H9 (cell line): ENCODE results near the gene TOMM70. TPM values are rescaled to one million over a fixed set of nuclear protein-coding genes. Genes with fewer than 3 reads are reported as not detected.

ENCODE experiments used
- DNase-seq: peaks from one replicate; pipeline ENCODE4 v3.0.0-alpha.2; 2017
- H2AFZ ChIP-seq: one replicate; pipeline ENCODE4 v1.6.1; 2013; ENCODE audit warnings: mild to moderate bottlenecking, low read length, control low read depth, moderate library complexity
- H2AK5ac ChIP-seq: 2 replicates; pipeline ENCODE4 v1.6.1; 2013; ENCODE audit warnings: low read length, control low read depth, mixed read lengths; ENCODE audit not compliant: insufficient read length
- H2BK120ac ChIP-seq: one replicate; pipeline ENCODE4 v1.6.1; 2013; ENCODE audit warnings: low read depth, mild to moderate bottlenecking, low read length, control low read depth, inconsistent platforms; ENCODE audit not compliant: poor library complexity, severe bottlenecking
- H2BK12ac ChIP-seq: 2 replicates; pipeline ENCODE4 v1.6.1; 2013; ENCODE audit warnings: low read length, control low read depth, mixed read lengths, low read depth; ENCODE audit not compliant: insufficient read length
- H2BK15ac ChIP-seq: 2 replicates; pipeline ENCODE4 v1.6.1; 2013; ENCODE audit warnings: low read depth, low read length, control low read depth
- H2BK20ac ChIP-seq: one replicate; pipeline ENCODE4 v1.6.1; 2013; ENCODE audit warnings: low read depth, mild to moderate bottlenecking, low read length, control low read depth, inconsistent platforms; ENCODE audit not compliant: poor library complexity, severe bottlenecking
- H2BK5ac ChIP-seq: 2 replicates; pipeline ENCODE4 v1.6.1; 2013; ENCODE audit warnings: low read length, control low read depth, mixed read lengths; ENCODE audit not compliant: insufficient read length
- H3K14ac ChIP-seq: 2 replicates; pipeline ENCODE4 v1.6.1; 2013; ENCODE audit warnings: low read length, control low read depth; ENCODE audit not compliant: insufficient read depth
- H3K18ac ChIP-seq: 2 replicates; pipeline ENCODE4 v1.6.1; 2013; ENCODE audit warnings: low read depth, mild to moderate bottlenecking, mixed read lengths, low read length, control low read depth; ENCODE audit not compliant: insufficient read length
- H3K23ac ChIP-seq: 2 replicates; pipeline ENCODE4 v1.6.1; 2013; ENCODE audit warnings: low read length, control low read depth, mixed read lengths, low read depth; ENCODE audit not compliant: insufficient read length
- H3K23me2 ChIP-seq: 2 replicates; pipeline ENCODE4 v1.6.1; 2013; ENCODE audit warnings: low read depth, mild to moderate bottlenecking, mixed read lengths, low read length, control low read depth; ENCODE audit not compliant: insufficient read length, poor library complexity, severe bottlenecking
- H3K27ac ChIP-seq: 2 replicates; pipeline ENCODE4 v1.5.1; 2013; ENCODE audit warnings: low read length, control low read depth, mixed read lengths, low read depth; ENCODE audit not compliant: insufficient read length
- H3K27me3 ChIP-seq: 2 replicates; pipeline ENCODE4 v1.6.1; 2013; ENCODE audit warnings: low read length, control low read depth, inconsistent platforms; ENCODE audit not compliant: insufficient read depth
- H3K4ac ChIP-seq: 2 replicates; pipeline ENCODE4 v1.6.1; 2013; ENCODE audit warnings: low read depth, mild to moderate bottlenecking, control low read depth, inconsistent platforms, low read length, moderate library complexity
- H3K4me1 ChIP-seq: 2 replicates; pipeline ENCODE4 v1.6.1; 2013; ENCODE audit warnings: low read length, control low read depth, inconsistent platforms; ENCODE audit not compliant: insufficient read depth
- H3K4me2 ChIP-seq: 2 replicates; pipeline ENCODE4 v1.6.1; 2013; ENCODE audit warnings: low read length, control low read depth, mixed read lengths; ENCODE audit not compliant: insufficient read length, insufficient read depth
- H3K56ac ChIP-seq: 2 replicates; pipeline ENCODE4 v1.6.1; 2013; ENCODE audit warnings: low read depth, mild to moderate bottlenecking, mixed read lengths, low read length, control low read depth; ENCODE audit not compliant: insufficient read length
- H3K79me1 ChIP-seq: 2 replicates; pipeline ENCODE4 v1.6.1; 2013; ENCODE audit warnings: low read depth, mild to moderate bottlenecking, moderate library complexity, low read length, control low read depth, inconsistent platforms; ENCODE audit not compliant: insufficient read depth, poor library complexity, severe bottlenecking
- H3K79me2 ChIP-seq: 2 replicates; pipeline ENCODE4 v1.6.1; 2013; ENCODE audit warnings: low read length, control low read depth, inconsistent platforms; ENCODE audit not compliant: insufficient read depth
- H3K9ac ChIP-seq: 2 replicates; pipeline ENCODE4 v1.6.1; 2013; ENCODE audit warnings: low read length, control low read depth, mixed read lengths; ENCODE audit not compliant: insufficient read length; ENCODE audit errors: extremely low read depth
- H3K9me3 ChIP-seq: one replicate; pipeline ENCODE4 v1.6.1; 2013; ENCODE audit warnings: low read depth, low read length, inconsistent platforms; ENCODE audit not compliant: control insufficient read depth
- H3T11ph ChIP-seq: one replicate; pipeline ENCODE4 v1.6.1; 2013; ENCODE audit warnings: mild to moderate bottlenecking, low read length, control low read depth, inconsistent platforms
- H4K20me1 ChIP-seq: one replicate; pipeline ENCODE4 v1.6.1; 2013; ENCODE audit not compliant: control insufficient read depth, insufficient read length, insufficient read depth
- H4K5ac ChIP-seq: 2 replicates; pipeline ENCODE4 v1.6.1; 2013; ENCODE audit warnings: low read depth, mild to moderate bottlenecking, mixed read lengths, low read length, control low read depth; ENCODE audit not compliant: insufficient read length
- H4K8ac ChIP-seq: replicated peaks from 2 replicates; pipeline ENCODE4 v1.6.1; 2013; ENCODE audit warnings: low read length, control low read depth, mixed read lengths, low read depth; ENCODE audit not compliant: insufficient read length
- H4K91ac ChIP-seq: 2 replicates; pipeline ENCODE4 v1.6.1; 2013; ENCODE audit warnings: low read depth, mild to moderate bottlenecking, moderate library complexity, mixed read lengths, low read length, control low read depth; ENCODE audit not compliant: insufficient read length
- H3K27ac Mint-ChIP-seq, 3 experiments: 2 replicates in 2 of 3; 3 replicates in 1 of 3; pipeline ENCODE4 v1.8.0; 2020 to 2021; ENCODE audit warnings: mixed read lengths in 3 of 3, mild to moderate bottlenecking in 1 of 3, moderate library complexity in 1 of 3
- H3K27me3 Mint-ChIP-seq: 2 replicates; pipeline ENCODE4 v1.8.0; 2021; ENCODE audit warnings: low read depth, mild to moderate bottlenecking, moderate library complexity, mixed read lengths
- H3K36me3 Mint-ChIP-seq, 3 experiments: 2 replicates in 2 of 3; 3 replicates in 1 of 3; pipeline ENCODE4 v1.8.0; 2020 to 2021; ENCODE audit warnings: low read depth in 3 of 3, mixed read lengths in 3 of 3; ENCODE audit not compliant: insufficient read depth in 1 of 3
- H3K4me1 Mint-ChIP-seq, 2 experiments: 2 replicates each; pipeline ENCODE4 v1.8.0; 2020; ENCODE audit warnings: mixed read lengths in 2 of 2
- H3K4me3 Mint-ChIP-seq, 2 experiments: 2 replicates in 1 of 2; 3 replicates in 1 of 2; pipeline ENCODE4 v1.8.0; 2020 to 2021; ENCODE audit warnings: mild to moderate bottlenecking in 2 of 2, mixed read lengths in 2 of 2, moderate library complexity in 1 of 2
- H3K9me3 Mint-ChIP-seq, 2 experiments: 2 replicates in 1 of 2; 3 replicates in 1 of 2; pipeline ENCODE4 v1.8.0; 2020; ENCODE audit warnings: mild to moderate bottlenecking in 2 of 2, mixed read lengths in 2 of 2, moderate library complexity in 1 of 2
- CTCF ChIP-seq: fragments of 200-600 bp; sonication (generic); conservative IDR thresholded peaks from 3 replicates; pipeline ENCODE4 v1.8.0; 2021; ENCODE audit warnings: antibody characterized with exemption, mild to moderate bottlenecking
- WGBS: extraction: QIAGEN DNeasy Blood & Tissue Kit; methylation state at CpG from one replicate; pipeline ENCODE4 v1.1.7; 2013; ENCODE audit warnings: missing lambda C conversion rate, low lambda C conversion rate, mixed read lengths; ENCODE audit not compliant: insufficient read length; ENCODE audit errors: extremely low coverage; 5-methylcytosine and 5-hydroxymethylcytosine counted together
- total RNA-seq: library from RNA; stranded (reverse); gene quantifications from 2 replicates; pipeline ENCODE4 v1.2.1, GENCODE V29; 2021

Gene TOMM70
- total RNA-seq, 1 experiment from 2014 or later: 53.0 TPM

DNA sequence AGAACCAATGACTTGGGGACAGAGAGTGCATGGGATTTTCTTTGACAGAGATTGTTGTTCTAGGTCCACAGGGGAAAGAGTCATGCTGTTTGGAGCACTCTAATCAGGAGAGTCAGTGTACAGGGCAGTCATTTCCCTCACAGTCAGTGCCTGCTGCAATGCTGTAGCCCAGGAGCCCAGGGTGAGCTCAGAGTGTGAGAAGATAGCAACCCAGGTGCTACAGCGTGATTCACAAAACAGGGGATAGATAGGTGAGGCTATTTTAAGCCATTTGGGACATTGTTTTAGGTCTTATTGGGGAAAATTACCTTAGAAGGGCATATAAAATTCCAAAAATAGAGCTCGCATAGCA, 37.7 kb upstream of the TOMM70 start:
- peak overlapping the region in 1 of 3 experiments; percentile 35; a peak in 1 of 7 replicates for H3K27ac Mint-ChIP-seq
- Histone ChIP-seq H3K4ac (no peak overlapping the region), H3K56ac (no peak overlapping the region), H3K23me2 (no peaks in the 10 kb centered on the region), H2BK120ac (no peak overlapping the region), H4K5ac (no peak overlapping the region), H2BK5ac (no peak overlapping the region), H3K27me3 (no peaks in the 10 kb centered on the region), H2BK20ac (no peak overlapping the region), H2BK15ac (no peak overlapping the region), H3K27ac (no peak overlapping the region), H4K8ac (no peak overlapping the region), H2AFZ (no peak overlapping the region), H4K20me1 (no peaks in the 10 kb centered on the region), H3K9me3 (no peaks in the 10 kb centered on the region), H3K9ac (no peak overlapping the region), H2AK5ac (no peak overlapping the region), H3K79me1 (no peaks in the 10 kb centered on the region), H3K4me2 (no peak overlapping the region), H2BK12ac (no peak overlapping the region), H3T11ph (no peak overlapping the region), H3K18ac (no peak overlapping the region), H3K23ac (no peak overlapping the region), H3K14ac (no peak overlapping the region), H3K79me2 (no peaks in the 10 kb centered on the region), H4K91ac (no peak overlapping the region), H3K4me1 (no peaks in the 10 kb centered on the region)
- TF ChIP-seq CTCF: no peak
- no peak for DNase-seq
- H3K4me3 Mint-ChIP-seq: no peak overlapping the region
- WGBS: no CpG with 5 or more reads among the region's 2 CpGs
- H3K27me3 Mint-ChIP-seq: no peaks in the 10 kb centered on the region
- H3K36me3 Mint-ChIP-seq: peaks cover 22 to 35% (median 30%) of the 10 kb centered on the region in 3 experiments
- H3K4me1 Mint-ChIP-seq: peaks cover 9 to 12% of the 10 kb centered on the region in 2 experiments
- H3K9me3 Mint-ChIP-seq: peaks cover 22 to 31% of the 10 kb centered on the region in 2 experiments
